Endothelial cell of umbilical vein (primary cell): ENCODE results near the gene TMEM200B. TPM values are rescaled to one million over a fixed set of nuclear protein-coding genes. Genes with fewer than 3 reads are reported as not detected.

Source experiments
- BruUV-seq: library from RNA; stranded (reverse); fragments of 400-500 nt; replicated peaks from 2 replicates; lab custom pipeline; 2021; lab: Mats Ljungman, UMichigan
- CTCF ChIA-PET: fragments of 300-600, 350-600 bp; sonication (Branson Sonifier 250); formaldehyde crosslinking; loops from one replicate; lab custom pipeline; 2021; ENCODE audit warnings: antibody characterized with exemption, inconsistent platforms; lab: Charles Lee
- POLR2A ChIA-PET: fragments of 300-600, 350-600 bp; sonication (Branson Sonifier 250); formaldehyde crosslinking; loops from one replicate; lab custom pipeline; 2021; ENCODE audit warnings: antibody characterized with exemption, inconsistent platforms; lab: Charles Lee
- DNase-seq: peaks from one replicate; pipeline ENCODE4 v3.0.0-alpha.2; 2011; ENCODE audit warnings: low read depth, low spot score
- FAIRE-seq: peaks from 2 replicates; lab custom pipeline; 2011; peaks lifted over from hg19 to GRCh38; lab: Jason Lieb, UNC
- H2AFZ ChIP-seq: 2 replicates; pipeline ENCODE4 v1.6.0; 2012; ENCODE audit warnings: low read depth, low read length, control low read depth, inconsistent platforms
- H3K27ac ChIP-seq: 2 replicates; pipeline ENCODE4 v1.5.1; 2011; ENCODE audit warnings: low read depth, mild to moderate bottlenecking, control low read depth, low read length, moderate library complexity; ENCODE audit not compliant: insufficient read depth
- H3K27me3 ChIP-seq, 2 experiments: 2 replicates each; pipeline versions ENCODE4 v1.6.0 to v1.6.1; 2011; ENCODE audit warnings: low read length in 2 of 2, mixed read lengths in 1 of 2; ENCODE audit not compliant: control insufficient read depth in 2 of 2, insufficient read depth in 2 of 2
- H3K36me3 ChIP-seq, 2 experiments: 2 replicates in 1 of 2; 3 replicates in 1 of 2; pipeline ENCODE4 v1.5.1; 2011; ENCODE audit warnings: low read length in 2 of 2, mild to moderate bottlenecking in 1 of 2, moderate library complexity in 1 of 2; ENCODE audit not compliant: control insufficient read depth in 2 of 2, insufficient read depth in 2 of 2; ENCODE audit errors: extremely low read depth in 1 of 2
- H3K4me1 ChIP-seq: 3 replicates; pipeline ENCODE4 v1.5.1; 2011; ENCODE audit warnings: mild to moderate bottlenecking, low read length; ENCODE audit not compliant: control insufficient read depth, insufficient read depth; ENCODE audit errors: extremely low read depth
- H3K4me2 ChIP-seq: 2 replicates; pipeline ENCODE4 v1.6.1; 2011; ENCODE audit warnings: low read length, control low read depth, mixed read lengths; ENCODE audit not compliant: insufficient read depth
- H3K4me3 ChIP-seq, 3 experiments: fragments of 200-600 bp in 1 of 3; sonication (generic), shearing (Covaris generic) in 1 of 3; replicated peaks in 1 of 3; 2 replicates each; pipeline ENCODE4 v1.5.1; 2011 to 2016; ENCODE audit warnings: control low read depth in 3 of 3, low read length in 3 of 3, mild to moderate bottlenecking in 2 of 3, inconsistent platforms in 1 of 3, low read depth in 1 of 3, moderate library complexity in 1 of 3; ENCODE audit not compliant: insufficient read depth in 1 of 3
- H3K79me2 ChIP-seq: 2 replicates; pipeline ENCODE4 v1.6.0; 2012; ENCODE audit warnings: low read length, inconsistent platforms; ENCODE audit not compliant: control insufficient read depth, insufficient read depth
- H3K9ac ChIP-seq: replicated peaks from 2 replicates; pipeline ENCODE3; 2011; ENCODE audit warnings: low read length, control low read depth; ENCODE audit not compliant: insufficient read depth; ENCODE audit errors: extremely low read depth
- H3K9me1 ChIP-seq: replicated peaks from 3 replicates; pipeline ENCODE4 v1.6.0; 2011; ENCODE audit warnings: mild to moderate bottlenecking, low read length; ENCODE audit not compliant: control insufficient read depth, insufficient read depth; ENCODE audit errors: extremely low read depth
- H3K9me3 ChIP-seq: replicated peaks from 2 replicates; pipeline ENCODE4 v1.5.1; 2012; ENCODE audit warnings: low read length, inconsistent platforms; ENCODE audit not compliant: control insufficient read depth, insufficient read depth
- H4K20me1 ChIP-seq: replicated peaks from 2 replicates; pipeline ENCODE3; 2011; ENCODE audit warnings: mild to moderate bottlenecking, low read length; ENCODE audit not compliant: control insufficient read depth, insufficient read depth; ENCODE audit errors: extremely low read depth
- EZH2 ChIP-seq: IDR thresholded peaks from 2 replicates; pipeline ENCODE4 v1.6.1; 2012; ENCODE audit warnings: borderline replicate concordance, low read depth, mild to moderate bottlenecking, moderate library complexity, low read length, inconsistent platforms; ENCODE audit not compliant: severe bottlenecking
- FOS ChIP-seq: IDR thresholded peaks from 2 replicates; pipeline ENCODE4 v1.6.1; 2011; ENCODE audit warnings: mild to moderate bottlenecking, low read length, moderate library complexity, borderline replicate concordance; ENCODE audit not compliant: insufficient read depth
- GATA2 ChIP-seq: IDR thresholded peaks from 2 replicates; pipeline ENCODE4 v1.7.0; 2011; ENCODE audit warnings: low read depth, mild to moderate bottlenecking, moderate library complexity, mixed read lengths, low read length; ENCODE audit not compliant: insufficient read length, insufficient read depth
- MYC ChIP-seq: IDR thresholded peaks from one replicate; pipeline ENCODE4 v1.6.1; 2011; ENCODE audit warnings: mild to moderate bottlenecking, low read depth, low read length
- POLR2A ChIP-seq: IDR thresholded peaks from 2 replicates; pipeline ENCODE4 v1.6.1; 2012; ENCODE audit warnings: low read depth, mild to moderate bottlenecking, control low read depth, low read length
- POLR2AphosphoS5 ChIP-seq: IDR thresholded peaks from 2 replicates; pipeline ENCODE4 v1.6.1; 2012; ENCODE audit warnings: low read depth, mild to moderate bottlenecking, control low read depth, low read length, moderate library complexity; ENCODE audit not compliant: insufficient read depth
- dilution Hi-C: fragments of 300-500 bp; cut with MboI; formaldehyde crosslinking; loops from one replicate; pipeline ENCODE4 v1.15.0; 2019; ENCODE audit warnings: low sequenced_read_pairs; ENCODE audit not compliant: extremely low pct_ligation_motif_present
- intact Hi-C: fragments of 100-400 bp; cut with micrococcal nuclease; formaldehyde crosslinking; loops from one replicate; pipeline ENCODE4 v1.10.0; 2022
- polyA plus RNA-seq, 4 experiments: library from polyadenylated mRNA; depleted of rRNA in 3 of 4; stranded (reverse) in 3 of 4; unstranded in 1 of 4; fragments of >200 nt; gene quantifications; 2 replicates each; pipeline versions ENCODE4 v1.2.1 to v1.2.3, GENCODE V29; 2011 to 2012; ENCODE audit warnings: missing spikeins in 1 of 4
- total RNA-seq: library from RNA; stranded (reverse); gene quantifications from 2 replicates; pipeline ENCODE4 v1.2.3, GENCODE V29; 2021

TMEM200B gene
- total and polyA plus RNA-seq, 2 donors (not counting 3 experiments of a cell fraction or from before 2014, with no cell fraction given): 0.72 to 1.6 TPM

DNA sequence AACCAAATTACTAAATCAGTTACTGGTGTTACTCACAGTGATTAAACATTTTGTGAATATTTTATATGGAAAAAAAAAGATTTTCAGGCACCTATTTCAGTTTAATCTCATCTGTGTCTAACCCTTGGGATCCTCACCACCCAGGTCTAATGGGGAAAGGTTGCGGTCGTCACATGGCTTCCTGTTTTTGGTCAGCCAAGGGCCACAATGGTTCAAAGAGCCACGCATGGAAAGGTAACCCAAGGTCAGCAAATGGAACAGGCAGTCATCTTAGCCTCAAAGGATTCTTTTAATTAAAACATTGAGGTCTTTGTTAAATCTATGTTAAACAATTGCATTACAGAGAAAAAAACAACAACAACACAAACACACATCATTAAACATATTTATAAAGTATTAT, 36.1 kb upstream of the TMEM200B start:
- TF ChIP-seq MYC (no peak), POLR2A (no peak), POLR2AphosphoS5 (no peak), EZH2 (no peak)
- Histone ChIP-seq H4K20me1 (peaks cover 8% of the 10 kb centered on the region), H3K9ac (no peak overlapping the region), H3K9me3 (no peaks in the 10 kb centered on the region), H3K4me3 (no peak overlapping the region), H3K4me1 (no peaks in the 10 kb centered on the region), H3K27me3 (no peaks in the 10 kb centered on the region), H3K79me2 (peaks cover 60% of the 10 kb centered on the region), H3K4me2 (no peak overlapping the region), H3K27ac (no peak overlapping the region), H3K9me1 (no peaks in the 10 kb centered on the region), H3K36me3 (peaks cover 12 to 14% of the 10 kb centered on the region in 2 experiments), H2AFZ (no peak overlapping the region)
- BruUV-seq: no TSS peak
- DNase-seq (no peak), FAIRE-seq (no peak)
- POLR2A ChIA-PET: no interaction called here
- dilution Hi-C loops: no loop called here
- CTCF ChIA-PET: interaction anchor here (1.1 to 1.5 kb wide), 3 partner anchors 14 to 43 kb away, joined by 3 to 4 read pairs (median 3); partner anchors contain the start of gene SRSF4
- intact Hi-C loops: no loop called here

DNA sequence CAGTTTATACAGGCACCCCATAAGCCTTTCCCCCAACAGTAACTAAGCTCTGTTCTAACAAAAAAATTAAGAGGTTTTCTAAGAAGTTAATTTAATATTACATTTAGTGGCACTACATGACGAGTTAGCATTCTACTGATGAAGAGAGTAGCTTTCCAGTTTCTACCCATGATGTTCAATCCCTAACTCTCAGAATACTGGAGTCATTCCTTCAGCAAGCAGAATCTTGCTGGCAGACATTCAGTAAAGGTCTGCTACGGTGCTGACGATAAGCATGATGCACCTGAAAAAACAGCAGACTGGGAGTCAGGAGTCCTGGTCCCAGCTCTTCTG, 33.5 kb upstream of the TMEM200B start:
- ChIA-PET CTCF (interaction anchor here (0.6 to 2.7 kb wide), 4 partner anchors 10 to 796 kb away, joined by 3 to 11 read pairs (median 3); no protein-coding TSS in a partner anchor), POLR2A (no interaction called here)
- Histone ChIP-seq H3K27ac (no peak overlapping the region), H3K79me2 (peaks cover 38% of the 10 kb centered on the region), H3K4me3 (no peak overlapping the region), H4K20me1 (peaks cover 8% of the 10 kb centered on the region), H3K9ac (no peak overlapping the region), H3K4me1 (no peaks in the 10 kb centered on the region), H3K9me1 (no peaks in the 10 kb centered on the region), H3K4me2 (no peak overlapping the region), H3K36me3 (peaks cover 17 to 21% of the 10 kb centered on the region in 2 experiments), H3K27me3 (no peaks in the 10 kb centered on the region), H3K9me3 (no peaks in the 10 kb centered on the region), H2AFZ (no peak overlapping the region)
- FAIRE-seq (no peak), DNase-seq (no peak)
- intact Hi-C loops (no loop called here), dilution Hi-C loops (no loop called here)
- TF ChIP-seq EZH2 (no peak), POLR2A (no peak), GATA2 (no peak), POLR2AphosphoS5 (no peak), FOS (no peak)
- no TSS peak for BruUV-seq
